ENCODE measurements around the gene KDM6B.
A peak's percentile ranks its signal among the peaks of the same experiment; 100 is the strongest.

Gene KDM6B

DNA sequence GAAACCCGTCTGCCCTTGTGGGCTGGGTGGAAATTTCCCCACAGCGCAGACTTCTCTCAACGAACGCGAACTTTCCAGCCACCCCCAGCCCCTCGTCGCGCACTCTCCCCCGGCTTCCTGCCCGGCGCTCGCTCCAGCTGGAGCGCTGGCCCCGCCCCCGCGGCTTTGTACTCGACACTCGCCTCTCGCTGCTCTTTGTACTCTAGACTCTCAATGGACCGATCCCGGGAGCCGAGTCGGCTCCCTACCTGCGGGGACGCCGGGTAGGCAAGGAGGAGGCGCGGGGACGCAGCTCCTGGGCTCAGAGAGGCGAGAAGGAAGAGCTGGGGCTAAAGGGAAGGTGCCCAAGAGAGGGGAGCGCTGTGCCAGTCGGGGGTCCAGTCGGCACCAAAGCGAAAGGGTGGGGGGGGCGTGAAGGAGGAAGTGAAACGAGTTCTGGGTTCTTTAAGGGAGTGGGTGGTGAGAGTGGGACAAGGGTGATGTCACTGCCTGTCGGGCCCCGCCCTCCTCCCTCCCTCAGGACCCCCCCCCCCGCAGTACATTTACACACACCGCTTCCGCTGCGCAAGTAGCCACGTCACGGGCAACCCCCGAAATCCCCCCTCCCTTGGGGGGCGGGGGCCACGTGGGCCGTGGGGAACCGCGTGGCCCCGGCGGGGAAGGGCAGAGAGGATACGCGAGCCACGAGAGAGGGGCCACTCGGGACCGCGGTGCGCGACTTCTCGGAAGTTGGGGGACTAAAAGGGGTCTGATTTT, 9.7 kb downstream of the KDM6B start:
- Histone ChIP-seq H3K9me2 (replicated peaks; ENCODE audit: insufficient read depth, low read length) (no peaks in the 10 kb centered on the region), H3K4me3 (ENCODE audit: low read length) (peak overlapping the region; percentile 94), H4K20me1 (ENCODE audit: insufficient read depth, low read length) (no peaks in the 10 kb centered on the region), H3K9me3 (replicated peaks; ENCODE audit: insufficient read depth, low read length) (no peaks in the 10 kb centered on the region), H3K4me2 (ENCODE audit: low read depth, low read length) (peak overlapping the region; percentile 100), H3K27me3 (replicated peaks; ENCODE audit: insufficient read depth, low read length) (no peaks in the 10 kb centered on the region), H2AFZ (ENCODE audit: low read length) (peak overlapping the region; percentile 93), H3K4me1 (ENCODE audit: low read length) (peaks cover 15% of the 10 kb centered on the region), H3K79me2 (ENCODE audit: low read length) (0 out of 2 replicates have a peak, but pooled peaks cover 7% of the 10 kb centered on the region), H3F3A (ENCODE audit: insufficient read depth, low read length) (peaks cover 32% of the 10 kb centered on the region), H3K36me3 (replicated peaks; ENCODE audit: insufficient read depth, low read length) (no peaks in the 10 kb centered on the region), H3K27ac (ENCODE audit: low read length) (peak overlapping the region; percentile 93), H3K9ac (ENCODE audit: low read length) (peak overlapping the region; percentile 98)
- peak; percentile 81 for DNase-seq
- no peak for TF ChIP-seq EZH2 (optimal IDR thresholded peaks at IDR 0.05; ENCODE audit: low read depth, low read length)
- TF ChIP-seq, protein P1, sequence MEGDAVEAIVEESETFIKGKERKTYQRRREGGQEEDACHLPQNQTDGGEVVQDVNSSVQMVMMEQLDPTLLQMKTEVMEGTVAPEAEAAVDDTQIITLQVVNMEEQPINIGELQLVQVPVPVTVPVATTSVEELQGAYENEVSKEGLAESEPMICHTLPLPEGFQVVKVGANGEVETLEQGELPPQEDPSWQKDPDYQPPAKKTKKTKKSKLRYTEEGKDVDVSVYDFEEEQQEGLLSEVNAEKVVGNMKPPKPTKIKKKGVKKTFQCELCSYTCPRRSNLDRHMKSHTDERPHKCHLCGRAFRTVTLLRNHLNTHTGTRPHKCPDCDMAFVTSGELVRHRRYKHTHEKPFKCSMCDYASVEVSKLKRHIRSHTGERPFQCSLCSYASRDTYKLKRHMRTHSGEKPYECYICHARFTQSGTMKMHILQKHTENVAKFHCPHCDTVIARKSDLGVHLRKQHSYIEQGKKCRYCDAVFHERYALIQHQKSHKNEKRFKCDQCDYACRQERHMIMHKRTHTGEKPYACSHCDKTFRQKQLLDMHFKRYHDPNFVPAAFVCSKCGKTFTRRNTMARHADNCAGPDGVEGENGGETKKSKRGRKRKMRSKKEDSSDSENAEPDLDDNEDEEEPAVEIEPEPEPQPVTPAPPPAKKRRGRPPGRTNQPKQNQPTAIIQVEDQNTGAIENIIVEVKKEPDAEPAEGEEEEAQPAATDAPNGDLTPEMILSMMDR (IDR thresholded peaks at IDR 0.05; ENCODE audit: low read length): no peak
- TF ChIP-seq EZH2phosphoT487 (IDR thresholded peaks at IDR 0.05; ENCODE audit: low read length): no peak

GRCh38 chr17:7844292-7845154, 10.5 kb downstream of the KDM6B start:
- Histone ChIP-seq H3K9me3 (replicated peaks; ENCODE audit: insufficient read depth, low read length) (no peaks in the 10 kb centered on the region), H3K4me2 (ENCODE audit: low read depth, low read length) (peak overlapping the region; percentile 100), H3F3A (ENCODE audit: insufficient read depth, low read length) (peaks cover 32% of the 10 kb centered on the region), H3K4me3 (ENCODE audit: low read length) (peak overlapping the region; percentile 94), H3K27me3 (replicated peaks; ENCODE audit: insufficient read depth, low read length) (no peaks in the 10 kb centered on the region), H3K79me2 (ENCODE audit: low read length) (0 out of 2 replicates have a peak, but pooled peaks cover 7% of the 10 kb centered on the region), H3K27ac (ENCODE audit: low read length) (peak overlapping the region; percentile 93), H3K36me3 (replicated peaks; ENCODE audit: insufficient read depth, low read length) (no peaks in the 10 kb centered on the region), H2AFZ (ENCODE audit: low read length) (peak overlapping the region; percentile 77), H3K9me2 (replicated peaks; ENCODE audit: insufficient read depth, low read length) (no peaks in the 10 kb centered on the region), H3K9ac (ENCODE audit: low read length) (peak overlapping the region; percentile 98), H4K20me1 (ENCODE audit: insufficient read depth, low read length) (no peaks in the 10 kb centered on the region), H3K4me1 (ENCODE audit: low read length) (peaks cover 13% of the 10 kb centered on the region)
- TF ChIP-seq EZH2phosphoT487 (IDR thresholded peaks at IDR 0.05; ENCODE audit: low read length) (no peak), EZH2 (optimal IDR thresholded peaks at IDR 0.05; ENCODE audit: low read depth, low read length) (no peak)
- TF ChIP-seq, protein P1 (IDR thresholded peaks at IDR 0.05; ENCODE audit: low read length): no peak
- DNase-seq: peak; percentile 93

DNA sequence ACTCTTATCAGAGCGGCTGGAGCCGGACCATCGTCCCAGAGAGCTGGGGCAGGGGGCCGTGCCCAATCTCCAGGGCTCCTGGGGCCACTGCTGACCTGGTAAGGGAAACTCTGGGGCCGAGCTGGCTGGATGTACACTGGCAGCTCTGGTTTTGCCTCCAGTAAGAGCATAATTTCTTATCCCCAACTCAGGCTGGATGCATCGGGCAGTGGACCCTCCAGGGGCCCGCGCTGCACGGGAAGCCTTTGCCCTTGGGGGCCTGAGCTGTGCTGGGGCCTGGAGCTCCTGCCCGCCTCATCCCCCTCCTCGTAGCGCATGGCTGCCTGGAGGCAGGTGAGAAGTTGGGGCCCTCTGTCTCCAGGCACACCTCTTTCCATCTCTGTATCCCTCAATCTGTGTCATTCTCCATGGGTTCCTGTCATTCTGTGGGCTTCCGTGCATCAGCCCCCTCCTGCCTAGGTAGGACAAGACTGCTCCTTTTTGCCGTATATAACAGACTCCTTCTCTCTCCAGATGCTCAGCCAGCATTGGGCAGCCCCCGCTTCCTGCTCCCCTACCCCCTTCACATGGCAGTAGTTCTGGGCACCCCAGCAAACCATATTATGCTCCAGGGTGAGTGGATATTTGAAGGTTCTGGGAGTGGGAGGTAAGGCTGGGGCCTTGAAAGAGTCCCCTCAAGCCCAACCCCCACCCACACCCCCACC, 11.5 kb downstream of the KDM6B start:
- Histone ChIP-seq H3K36me3 (replicated peaks; ENCODE audit: insufficient read depth, low read length) (no peaks in the 10 kb centered on the region), H3K9ac (ENCODE audit: low read length) (peak overlapping the region; percentile 98; the same call in 1 of the 2 replicates), H3K4me2 (ENCODE audit: low read depth, low read length) (peak overlapping the region; percentile 100)

More for the DNA sequence above, 11.5 kb downstream of the KDM6B start:
- no peaks in the 10 kb centered on the region for H3K27me3 ChIP-seq (replicated peaks; ENCODE audit: insufficient read depth, low read length)
- H3K4me1 ChIP-seq (ENCODE audit: low read length): peaks cover 13% of the 10 kb centered on the region
- peak overlapping the region; percentile 94 for H3K4me3 ChIP-seq (ENCODE audit: low read length)
- H3F3A ChIP-seq (ENCODE audit: insufficient read depth, low read length): peaks cover 32% of the 10 kb centered on the region
- H2AFZ ChIP-seq (ENCODE audit: low read length): peak overlapping the region; percentile 77
- no peaks in the 10 kb centered on the region for H3K9me2 ChIP-seq (replicated peaks; ENCODE audit: insufficient read depth, low read length)
- TF ChIP-seq, protein P1 (IDR thresholded peaks at IDR 0.05; ENCODE audit: low read length): no peak
- TF ChIP-seq EZH2phosphoT487 (IDR thresholded peaks at IDR 0.05; ENCODE audit: low read length): no peak
- TF ChIP-seq EZH2 (optimal IDR thresholded peaks at IDR 0.05; ENCODE audit: low read depth, low read length): no peak
- peak overlapping the region; percentile 93; the same call in 1 of the 2 replicates for H3K27ac ChIP-seq (ENCODE audit: low read length)
- H3K79me2 ChIP-seq (ENCODE audit: low read length): 0 out of 2 replicates have a peak, but pooled peaks cover 7% of the 10 kb centered on the region
- H4K20me1 ChIP-seq (ENCODE audit: insufficient read depth, low read length): no peaks in the 10 kb centered on the region
- DNase-seq: no peak
- no peaks in the 10 kb centered on the region for H3K9me3 ChIP-seq (replicated peaks; ENCODE audit: insufficient read depth, low read length)

Data from MM.1S (cell line).